Measurements from ENCODE around the gene ATP11A.

ATP11A gene

DNA sequence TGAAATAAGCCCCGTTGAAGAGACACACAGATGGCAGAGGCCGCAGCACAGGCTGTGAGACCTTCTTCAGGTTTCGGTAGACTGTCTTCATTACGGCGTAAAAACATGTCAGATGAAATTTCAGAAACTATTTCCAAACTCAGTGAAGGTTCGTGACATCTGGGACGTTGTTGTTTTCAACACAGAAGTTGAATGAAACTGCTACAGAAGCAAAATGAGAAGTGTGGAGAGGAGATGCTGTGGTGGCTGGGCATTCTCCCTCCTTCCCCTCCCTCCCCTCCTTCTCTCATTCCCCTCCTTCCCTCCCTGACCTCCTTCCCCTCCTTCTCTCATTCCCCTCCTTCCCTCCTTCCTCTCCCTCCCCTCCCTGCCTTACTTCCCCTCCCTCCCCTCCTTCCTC lies 113.6 kb downstream of the ATP11A start:
- DNase-seq: no peak

DNA sequence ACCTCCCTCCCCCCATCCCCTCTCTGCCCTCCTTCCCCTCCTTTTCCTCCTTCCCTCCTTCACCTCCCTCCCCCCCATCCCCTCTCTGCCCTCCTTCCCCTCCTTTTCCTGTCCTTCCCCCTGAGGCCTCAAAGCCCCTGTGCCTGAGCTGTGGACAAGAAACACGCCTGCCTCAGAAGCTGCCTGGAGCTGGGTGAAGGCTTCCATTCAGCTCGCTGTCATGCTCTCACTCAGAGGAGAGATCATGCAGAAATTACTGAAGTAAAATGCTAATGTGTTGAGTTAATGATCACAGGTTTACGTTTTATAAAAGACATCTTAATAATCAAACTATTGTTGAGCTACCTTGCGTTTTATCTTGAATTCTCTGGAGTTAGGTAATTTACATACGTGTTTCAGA lies 114.5 kb downstream of the ATP11A start:
- no peak for DNase-seq

DNA sequence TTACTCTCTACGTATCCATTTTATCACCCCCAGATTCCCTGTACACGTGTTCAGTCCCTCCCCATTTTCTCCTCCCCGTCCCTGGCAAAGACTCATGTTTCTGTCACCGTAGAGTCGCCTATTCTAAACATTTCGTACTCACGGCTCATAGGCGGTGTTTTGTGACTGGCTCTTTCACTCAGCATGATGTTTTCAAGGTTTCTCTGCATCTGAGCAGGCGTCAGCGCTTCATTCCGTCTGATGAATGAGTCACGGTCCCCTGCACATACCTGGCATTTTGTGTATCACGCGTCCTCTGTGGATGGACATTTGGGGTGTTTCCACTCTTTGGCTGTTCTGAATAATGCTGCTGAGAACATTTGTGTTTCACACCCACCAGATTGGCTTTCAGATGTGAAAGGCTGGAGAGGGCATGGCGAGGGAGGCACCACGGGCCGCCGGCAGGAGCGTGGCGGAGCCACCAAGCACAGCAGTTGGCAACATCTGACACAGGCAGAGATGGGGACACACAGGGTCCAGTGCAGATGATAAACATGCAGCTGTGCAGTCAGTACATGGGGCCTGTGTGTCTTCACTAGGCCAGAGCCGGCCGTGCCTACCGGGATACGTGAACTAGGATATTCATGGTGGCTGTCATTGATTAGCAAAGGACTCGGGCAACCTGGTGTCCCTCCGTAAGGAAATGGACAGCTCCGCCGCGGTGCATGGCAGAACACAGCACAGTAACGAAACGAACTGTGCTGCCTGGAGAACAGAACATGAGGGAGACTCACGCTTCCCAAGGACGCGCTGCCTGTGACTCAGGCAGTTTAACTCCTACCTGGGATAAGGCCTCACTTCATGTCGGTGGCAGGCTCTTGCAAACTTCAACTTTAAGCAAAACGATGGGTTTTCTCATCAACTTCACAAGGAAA lies 117.2 kb downstream of the ATP11A start:
- no peak for DNase-seq

DNA sequence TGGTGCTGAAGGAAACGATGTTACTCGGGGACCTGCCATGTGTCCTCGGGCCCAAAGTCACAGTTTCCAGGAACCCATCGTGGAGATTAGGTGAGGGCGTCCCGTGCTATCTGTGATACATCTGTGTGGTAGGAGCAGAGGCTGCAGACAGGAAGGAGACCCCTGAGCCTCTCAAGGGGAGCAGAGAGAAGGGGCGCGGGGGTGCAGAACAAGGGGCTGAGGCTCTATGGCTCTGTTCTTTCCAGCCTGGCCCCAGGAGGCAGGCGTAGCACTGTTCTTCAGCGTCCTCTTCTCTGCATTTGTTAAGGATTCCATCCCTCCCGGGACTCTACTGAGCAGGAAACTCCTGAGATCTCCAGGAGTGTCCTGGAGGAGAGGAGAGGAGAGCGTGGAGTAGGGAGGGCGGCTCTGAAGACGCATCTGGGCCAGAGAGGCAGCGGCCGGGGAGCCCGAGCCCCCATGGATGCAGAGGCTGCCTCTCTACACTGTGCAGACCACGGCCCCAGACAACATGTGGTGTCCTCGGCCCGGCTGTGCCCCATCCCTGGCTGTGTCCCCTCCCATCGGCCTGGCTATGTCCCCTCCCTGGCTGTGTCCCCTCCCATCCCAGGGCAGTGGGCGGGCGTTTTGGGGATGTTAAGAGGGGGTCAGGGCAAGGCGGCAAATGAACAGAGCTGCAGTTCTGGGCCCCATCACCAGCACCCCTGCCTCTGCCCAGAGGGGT lies 118.0 kb downstream of the ATP11A start:
- DNase-seq: no peak

DNA sequence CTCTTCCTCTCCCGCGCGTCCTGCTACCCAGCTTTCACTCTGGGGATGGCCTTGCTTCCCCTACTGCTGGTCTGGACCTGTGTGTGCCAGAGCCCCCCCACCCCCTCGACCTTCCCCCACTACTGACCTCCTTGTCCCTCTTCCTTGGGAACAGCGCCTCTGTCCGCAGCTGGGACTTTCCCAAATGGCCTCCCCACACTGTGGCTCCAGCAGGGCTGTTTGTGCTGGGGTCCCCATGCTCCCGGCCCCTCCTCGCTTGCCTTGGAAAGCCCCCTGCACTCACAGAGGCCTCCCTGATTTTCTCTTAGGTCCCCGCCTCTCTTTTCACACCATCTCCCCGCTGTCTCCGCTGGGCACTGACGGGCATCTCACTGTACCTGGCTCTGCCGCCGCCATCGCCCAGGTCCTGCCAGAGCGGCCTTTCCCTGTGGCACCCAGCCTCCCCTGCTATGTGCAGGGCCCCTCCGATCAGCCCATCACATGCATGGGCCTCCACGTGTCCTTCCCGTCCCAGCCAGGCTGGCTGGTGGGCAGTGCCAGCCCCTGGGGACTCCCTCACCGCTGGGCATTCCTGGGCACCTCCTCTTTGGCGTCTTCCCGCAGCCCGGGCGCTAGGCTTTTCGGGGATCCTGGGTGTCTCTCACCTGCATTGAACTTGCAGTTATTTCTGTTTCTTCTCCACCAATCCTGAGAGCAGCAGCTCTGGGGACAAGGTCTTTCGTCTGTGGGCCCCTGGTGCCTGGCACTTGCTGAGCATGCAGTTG lies 118.7 kb downstream of the ATP11A start:
- DNase-seq: no peak

DNA sequence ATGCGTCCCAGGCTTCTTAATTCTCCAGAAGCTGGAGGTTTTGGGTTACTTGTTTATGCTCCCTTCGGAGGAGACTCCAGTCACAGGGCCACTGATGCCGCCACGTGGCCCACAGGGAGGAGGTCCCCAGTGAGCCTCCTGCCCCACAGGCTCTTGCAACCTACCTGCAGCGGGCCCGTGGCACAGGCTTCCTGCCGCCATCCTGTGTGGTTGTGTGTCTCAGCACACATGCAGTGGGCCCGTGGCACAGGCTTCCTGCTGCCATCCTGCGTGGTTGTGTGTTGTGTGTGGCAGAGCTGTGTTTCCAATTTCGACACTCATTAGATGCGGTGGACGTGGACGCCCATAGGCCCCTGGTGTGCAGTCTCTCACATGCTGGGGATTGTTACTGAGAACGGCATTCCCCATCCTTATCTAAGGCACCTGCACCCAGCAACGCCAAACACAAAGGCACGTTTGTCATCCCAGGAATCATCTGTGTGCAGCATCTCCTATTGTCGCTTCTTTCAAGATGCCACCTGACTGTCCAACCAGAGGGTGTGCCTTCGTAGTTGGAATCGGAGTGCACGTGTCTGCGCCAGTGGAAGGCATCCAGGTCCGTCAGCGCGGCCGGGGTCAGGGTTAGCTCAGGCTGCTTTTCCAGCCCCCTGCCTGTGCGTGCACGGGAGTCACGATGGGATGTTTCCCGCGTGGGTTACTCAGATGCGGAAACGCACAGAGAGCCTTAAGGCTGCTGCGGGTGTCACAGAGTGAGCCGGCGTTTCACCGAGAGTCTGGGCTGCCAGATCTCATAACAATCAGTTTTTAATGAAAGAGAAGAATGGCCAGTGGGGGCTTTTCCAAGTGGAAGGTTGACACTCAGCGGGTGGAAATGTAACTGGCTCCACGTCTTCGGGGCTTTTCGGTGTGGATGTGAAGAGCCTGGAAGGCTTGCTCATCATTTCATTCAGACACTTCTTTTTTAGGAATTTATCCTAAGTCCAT lies 119.8 kb downstream of the ATP11A start:
- no peak for DNase-seq

DNA sequence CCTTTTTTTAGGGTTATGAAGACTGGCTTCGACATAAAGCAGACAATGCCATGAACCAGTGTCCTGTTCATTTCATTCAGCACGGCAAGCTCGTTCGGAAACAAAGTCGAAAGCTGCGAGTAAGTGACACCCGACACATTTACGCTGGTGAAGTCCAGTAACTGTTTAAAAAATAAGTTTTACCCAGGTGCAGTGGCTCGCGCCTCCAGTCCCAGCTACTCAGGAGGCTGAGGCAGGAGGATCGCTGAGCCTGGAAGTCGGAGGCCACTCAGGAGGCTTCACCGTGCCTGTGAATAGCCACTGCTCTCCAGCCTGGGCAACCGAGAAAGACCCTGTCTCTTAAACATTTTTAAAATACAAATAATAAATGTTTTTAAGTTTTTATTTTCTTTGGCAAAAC lies 120.8 kb downstream of the ATP11A start:
- no peak for DNase-seq

DNA sequence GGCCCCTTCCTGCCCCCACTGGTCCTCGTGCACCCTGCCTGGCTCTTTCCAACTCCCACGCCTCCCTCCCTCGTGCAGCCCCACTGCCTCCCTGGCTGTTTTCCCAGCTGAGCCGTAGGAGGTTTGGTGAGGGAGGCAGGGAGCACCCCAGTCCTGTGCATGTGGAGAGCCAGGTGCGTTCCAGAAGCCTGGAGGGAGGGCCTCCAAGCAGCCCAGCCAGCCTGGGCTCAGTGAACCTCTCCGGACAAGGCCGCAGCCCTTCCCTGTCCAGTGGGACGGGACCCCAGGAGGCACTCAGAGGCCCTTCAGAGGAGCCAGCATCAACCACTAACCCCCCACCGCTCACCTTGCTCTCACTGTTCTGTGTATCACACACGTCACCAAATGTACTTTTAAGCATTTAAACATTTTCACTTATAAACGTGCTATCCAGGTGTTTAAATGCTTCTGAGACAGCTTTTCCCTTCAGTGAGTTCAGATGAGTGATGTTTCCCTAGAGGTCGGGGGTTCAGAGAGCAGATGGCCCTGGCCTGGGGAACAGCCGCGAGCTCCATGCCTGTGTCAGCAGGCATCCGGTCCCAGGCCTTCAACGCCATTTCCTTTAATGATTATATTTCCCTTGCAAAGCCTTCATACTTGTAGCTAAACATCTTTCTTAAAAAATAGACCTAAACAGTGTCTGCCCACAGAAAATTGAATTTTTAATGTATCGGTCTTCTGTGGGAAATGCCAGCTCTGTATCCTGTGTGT lies 122.6 kb downstream of the ATP11A start:
- no peak for DNase-seq

DNA sequence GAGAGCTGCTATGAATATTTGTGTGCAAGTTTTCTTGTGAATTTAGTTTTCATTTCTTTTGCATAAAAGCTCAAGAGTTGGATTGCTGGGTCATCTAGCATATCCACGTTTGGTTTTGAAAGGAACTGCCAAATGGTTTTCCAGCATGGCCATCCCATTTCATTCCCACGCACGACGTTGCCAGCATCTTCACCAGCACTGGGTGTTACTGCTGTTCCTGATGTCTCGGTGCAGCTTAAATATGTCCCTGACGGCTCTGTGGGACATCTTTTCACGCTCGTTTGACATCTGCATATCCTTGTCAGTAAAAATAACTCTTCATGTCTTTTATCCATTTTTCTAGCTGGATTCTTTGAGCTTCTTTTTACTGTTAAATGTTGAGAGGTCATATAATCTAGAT lies 123.7 kb downstream of the ATP11A start:
- no peak for DNase-seq

DNA sequence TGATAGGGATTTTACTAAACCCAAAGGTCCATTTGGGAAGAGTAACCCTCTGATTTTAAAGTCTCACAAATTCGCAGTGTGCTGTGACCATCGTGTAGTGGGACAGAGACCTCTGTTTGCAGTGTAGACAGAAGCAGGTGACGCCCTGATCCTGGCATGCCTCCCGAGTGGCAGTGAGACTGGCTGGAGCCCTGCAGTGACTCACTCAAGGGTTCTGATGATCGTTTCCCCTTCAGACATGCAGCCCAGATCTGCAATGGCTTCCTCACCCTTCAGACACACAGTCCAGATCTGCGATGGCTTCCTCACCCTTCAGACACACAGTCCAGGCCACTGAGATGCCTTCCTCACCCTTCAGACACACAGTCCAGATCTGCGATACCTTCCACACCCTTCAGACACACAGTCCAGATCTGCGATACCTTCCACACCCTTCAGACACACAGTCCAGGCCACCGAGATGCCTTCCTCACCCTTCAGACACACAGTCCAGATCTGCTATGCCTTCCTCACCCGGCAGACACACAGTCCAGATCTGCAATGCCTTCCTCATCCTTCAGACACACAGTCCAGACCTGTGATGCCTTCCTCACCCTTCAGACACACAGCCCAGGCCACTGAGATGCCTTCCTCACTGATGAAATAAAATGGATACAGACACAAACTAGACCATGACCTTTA lies 125.2 kb downstream of the ATP11A start:
- no peak for DNase-seq

DNA sequence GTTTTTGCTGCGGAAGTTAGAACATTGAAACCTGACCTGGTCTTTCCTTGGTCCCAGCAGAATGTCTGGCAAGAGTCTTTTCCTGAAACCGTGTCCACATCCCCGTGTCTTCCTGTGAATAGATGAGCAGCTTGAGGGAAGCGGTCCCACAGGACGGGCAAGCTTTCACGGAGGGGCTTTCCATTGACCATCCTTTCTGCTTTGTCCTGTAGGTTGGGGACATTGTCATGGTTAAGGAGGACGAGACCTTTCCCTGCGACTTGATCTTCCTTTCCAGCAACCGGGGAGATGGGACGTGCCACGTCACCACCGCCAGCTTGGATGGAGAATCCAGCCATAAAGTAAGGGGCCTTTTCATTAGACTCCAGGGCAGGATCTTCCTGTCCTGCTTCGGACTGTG lies 126.0 kb downstream of the ATP11A start:
- DNase-seq: no peak

DNA sequence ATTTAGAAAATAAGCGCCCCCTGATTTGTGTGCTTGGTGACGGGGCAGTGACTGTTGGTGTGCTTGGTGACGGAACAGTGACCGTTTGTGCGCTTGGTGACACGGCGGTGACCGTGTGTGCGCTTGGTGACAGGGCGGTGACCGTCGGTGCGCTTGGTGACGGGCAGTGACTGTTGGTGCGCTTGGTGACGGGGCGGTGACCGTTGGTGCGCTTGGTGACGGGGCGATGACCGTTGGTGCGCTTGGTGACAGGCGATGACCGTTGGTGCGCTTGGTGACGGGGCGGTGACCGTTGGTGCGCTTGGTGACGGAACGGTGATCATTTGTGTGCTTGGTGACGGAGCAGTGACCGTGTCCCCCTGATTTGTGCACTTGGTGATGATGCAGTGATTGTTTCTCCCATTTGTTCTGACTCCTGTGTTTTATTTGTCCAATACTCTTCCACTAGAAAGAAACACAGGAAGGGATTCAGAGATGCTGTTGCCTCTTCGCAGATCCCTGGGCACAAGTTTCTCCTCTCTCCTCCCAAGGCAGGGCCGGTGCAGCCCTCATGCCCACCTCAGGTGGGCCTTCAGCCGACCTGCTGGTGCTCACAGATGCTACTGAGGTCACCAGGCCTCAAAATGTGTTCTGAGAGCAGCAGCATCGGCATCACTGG lies 128.3 kb downstream of the ATP11A start:
- DNase-seq: no peak

DNA sequence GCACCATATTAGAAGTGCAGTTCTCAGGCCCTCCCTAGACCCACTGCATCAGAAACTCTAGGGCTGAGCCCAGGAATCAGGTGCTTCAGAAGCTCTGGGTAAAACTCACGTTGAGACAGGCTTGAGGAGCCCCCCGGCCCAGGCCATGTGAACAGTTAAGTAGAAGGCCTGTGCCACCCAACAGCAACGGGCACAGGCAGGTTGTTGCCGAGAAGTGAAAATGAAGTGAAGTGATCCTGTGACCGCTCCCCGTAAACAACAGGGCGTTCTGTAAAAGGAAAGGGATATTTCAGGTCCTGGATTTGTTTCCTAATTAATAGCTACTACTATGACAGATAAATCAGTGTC lies 128.8 kb downstream of the ATP11A start:
- DNase-seq: no peak

DNA sequence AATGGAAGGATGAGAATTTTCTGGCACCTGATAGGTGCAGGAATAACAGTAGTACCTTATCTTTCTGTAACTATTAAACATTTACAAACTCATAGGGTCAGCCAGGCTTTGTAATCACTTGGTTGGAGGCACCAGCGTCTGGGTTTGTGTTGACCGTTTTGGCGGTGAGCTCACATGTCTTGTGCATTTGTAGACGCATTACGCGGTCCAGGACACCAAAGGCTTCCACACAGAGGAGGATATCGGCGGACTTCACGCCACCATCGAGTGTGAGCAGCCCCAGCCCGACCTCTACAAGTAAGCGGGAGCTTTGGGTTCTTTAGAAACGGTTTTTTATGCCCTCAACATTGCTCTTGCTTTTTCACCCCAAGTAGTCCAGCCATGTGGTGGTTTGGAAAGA lies 129.3 kb downstream of the ATP11A start:
- no peak for DNase-seq

DNA sequence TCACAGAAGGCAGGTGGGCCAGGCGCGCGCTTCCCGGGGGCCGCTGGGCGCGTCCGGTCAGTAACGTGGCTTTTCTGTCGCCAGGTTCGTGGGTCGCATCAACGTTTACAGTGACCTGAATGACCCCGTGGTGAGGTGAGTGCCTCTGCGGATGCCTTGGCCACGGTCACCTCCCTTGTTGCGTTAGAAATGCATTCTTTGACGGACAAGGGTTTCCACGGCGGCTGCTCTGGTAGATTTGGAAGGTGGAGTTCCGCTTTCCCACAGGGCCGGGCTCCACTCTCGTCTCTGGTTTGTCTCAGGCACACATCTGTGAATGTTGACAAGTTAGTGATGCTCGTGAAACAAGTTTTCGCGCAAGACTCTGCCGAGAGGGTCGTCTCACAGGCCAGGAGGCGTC lies 130.0 kb downstream of the ATP11A start:
- DNase-seq: no peak

DNA sequence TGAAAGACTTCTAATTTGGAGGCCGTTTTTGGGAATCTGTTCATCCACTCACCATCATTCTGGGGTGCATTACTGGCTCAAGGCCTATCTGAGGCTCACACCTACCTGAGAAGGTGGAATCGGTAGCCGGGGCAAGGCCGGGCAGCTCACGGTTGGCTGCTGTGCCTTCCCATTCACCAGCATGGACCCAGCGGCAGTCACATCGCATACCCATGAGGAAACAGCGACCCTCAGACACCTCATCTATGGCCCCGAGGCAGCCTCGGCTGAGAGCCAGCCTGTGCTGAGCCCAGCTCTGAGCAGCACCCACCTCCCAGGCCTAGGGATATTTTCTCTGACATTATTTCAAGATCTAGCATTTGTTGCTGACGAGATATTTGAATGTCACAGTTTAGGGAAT lies 130.5 kb downstream of the ATP11A start:
- DNase-seq: no peak

DNA sequence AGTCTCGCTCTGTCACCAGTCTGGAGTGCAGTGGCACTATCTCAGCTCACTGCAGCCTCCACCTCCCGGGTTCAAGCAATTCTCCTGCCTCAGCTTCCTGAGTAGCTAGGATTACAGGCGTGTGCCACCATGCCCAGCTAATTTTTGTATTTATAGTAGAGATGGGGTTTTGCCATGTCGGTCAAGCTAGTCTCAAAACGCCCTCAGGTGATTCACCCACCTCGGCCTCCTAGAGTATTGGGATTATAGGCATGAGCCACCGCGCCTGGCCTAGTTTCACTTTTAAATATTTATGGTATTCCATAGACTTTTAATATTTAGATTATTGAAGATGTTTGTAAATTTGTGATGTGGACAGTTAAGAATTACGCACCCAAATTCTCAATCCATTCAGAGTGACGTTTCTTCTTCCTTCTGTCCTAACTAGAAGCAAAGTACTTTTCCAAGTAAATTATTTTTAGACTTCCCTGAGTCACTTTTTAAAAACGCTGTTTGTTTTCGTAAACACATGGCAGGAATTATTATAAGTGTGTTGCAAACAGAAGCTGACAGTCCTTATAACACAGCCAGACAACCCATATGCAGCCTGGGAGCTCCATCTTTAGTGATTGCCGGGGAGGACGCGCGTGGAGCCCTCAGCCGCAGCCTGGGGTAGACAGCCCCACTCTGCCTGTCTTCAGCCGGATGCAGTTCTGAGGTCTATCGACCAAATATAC lies 131.7 kb downstream of the ATP11A start:
- DNase-seq: no peak

DNA sequence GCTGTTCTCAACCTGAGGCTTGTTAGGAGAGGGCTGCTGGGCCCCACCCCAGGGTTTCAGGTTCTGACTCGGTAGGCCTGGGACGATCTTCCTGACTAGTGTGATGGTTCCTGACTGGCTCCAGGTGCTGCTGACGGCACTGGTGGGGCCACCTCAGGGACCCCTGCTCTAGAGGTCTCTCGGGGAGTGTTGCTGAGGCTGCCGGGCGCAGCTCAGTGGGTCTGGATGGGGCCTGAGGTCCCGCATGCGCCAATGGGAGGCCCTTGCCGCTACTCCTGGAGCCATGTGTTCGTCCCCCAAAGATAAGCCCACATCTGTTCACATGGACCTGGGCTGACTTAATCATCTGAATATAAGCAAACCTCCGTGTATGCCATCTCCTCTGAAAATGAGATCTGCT lies 133.0 kb downstream of the ATP11A start:
- no peak for DNase-seq

DNA sequence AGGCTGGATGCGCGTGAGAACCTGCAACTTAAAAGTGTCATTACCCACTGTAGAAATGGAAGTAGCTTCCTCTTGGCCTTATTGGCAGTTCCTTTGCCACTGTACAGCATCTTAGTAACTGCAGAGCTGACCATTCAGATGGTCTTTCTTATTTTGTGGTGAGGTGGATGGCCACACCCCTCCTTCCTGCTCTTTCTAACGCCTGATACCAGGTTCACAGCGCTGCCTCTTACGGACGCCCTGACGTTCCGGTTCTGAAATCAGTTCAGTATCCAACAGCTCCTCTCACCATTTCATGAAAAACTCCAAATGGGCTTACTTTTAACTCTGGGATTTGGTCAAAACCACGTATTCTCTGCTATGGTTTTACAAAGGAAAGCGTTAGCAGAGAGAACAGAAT lies 134.6 kb downstream of the ATP11A start:
- no peak for DNase-seq

DNA sequence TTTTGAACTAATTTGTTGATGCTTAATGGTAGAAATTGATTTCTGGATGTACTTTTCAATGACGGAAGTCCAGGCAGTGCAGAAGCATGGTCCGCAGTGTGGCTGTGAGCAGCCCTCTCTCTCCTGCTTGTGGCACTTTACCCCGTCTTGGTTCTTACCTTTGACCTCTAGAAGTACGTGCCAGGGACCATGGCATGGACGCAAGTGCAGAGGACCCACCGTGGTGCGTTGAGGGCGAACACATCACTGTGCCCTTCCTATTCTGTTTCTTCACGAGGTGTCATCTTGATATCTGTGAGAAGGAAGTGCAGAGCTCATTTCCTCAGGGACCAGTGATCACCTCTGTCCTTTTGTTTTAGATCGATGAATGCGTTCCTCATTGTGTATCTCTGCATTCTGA lies 135.2 kb downstream of the ATP11A start:
- DNase-seq: no peak
